CD14-positive monocyte (primary cell): ENCODE results near the gene PLXDC2. TPM values are rescaled to one million over a fixed set of nuclear protein-coding genes. Genes with fewer than 3 reads are reported as not detected.
A peak's percentile ranks its signal among the peaks of the same experiment; 100 is the strongest.

ENCODE experiments used
- DNase-seq, 3 donors: peaks; one replicate each; pipeline ENCODE4 v3.0.0-alpha.2; 2011 to 2022
- H2AFZ ChIP-seq: 2 replicates; pipeline ENCODE4 v1.6.0; 2012; ENCODE audit warnings: mild to moderate bottlenecking, low read depth, low read length, inconsistent platforms; ENCODE audit not compliant: insufficient read depth, poor library complexity, severe bottlenecking
- H3K27ac ChIP-seq, 2 donors: 1 replicate in 1 of 2; 2 replicates in 1 of 2; pipeline ENCODE4 v1.5.1; 2012 to 2013; ENCODE audit warnings: low read length in 2 of 2, control low read depth in 1 of 2, inconsistent platforms in 1 of 2, low read depth in 1 of 2, mild to moderate bottlenecking in 1 of 2
- H3K27me3 ChIP-seq, 2 donors: one replicate each; pipeline versions ENCODE4 v1.6.0 to v1.6.1; 2011 to 2013; ENCODE audit warnings: low read length in 2 of 2; ENCODE audit not compliant: control insufficient read depth in 2 of 2, insufficient read depth in 2 of 2
- H3K36me3 ChIP-seq, 2 donors: replicated peaks in 1 of 2; 1 replicate in 1 of 2; 2 replicates in 1 of 2; pipeline versions ENCODE4 v1.5.1 to v1.6.1; 2012 to 2013; ENCODE audit warnings: low read length in 2 of 2, control low read depth in 1 of 2, inconsistent platforms in 1 of 2, mild to moderate bottlenecking in 1 of 2; ENCODE audit not compliant: insufficient read depth in 2 of 2, control insufficient read depth in 1 of 2
- H3K4me1 ChIP-seq, 2 donors: 1 replicate in 1 of 2; 2 replicates in 1 of 2; pipeline versions ENCODE4 v1.5.1 to v1.6.1; 2012 to 2013; ENCODE audit warnings: low read length in 2 of 2, control low read depth in 1 of 2, inconsistent platforms in 1 of 2, mild to moderate bottlenecking in 1 of 2, moderate library complexity in 1 of 2; ENCODE audit not compliant: insufficient read depth in 2 of 2, control insufficient read depth in 1 of 2
- H3K4me2 ChIP-seq: replicated peaks from 2 replicates; pipeline ENCODE3; 2012; ENCODE audit warnings: low read length, moderate library complexity, mild to moderate bottlenecking; ENCODE audit not compliant: poor library complexity, severe bottlenecking; ENCODE audit errors: extremely low read depth
- H3K4me3 ChIP-seq, 3 experiments: fragments of 200-600 bp in 1 of 3; sonication (generic) in 1 of 3; replicated peaks in 1 of 3; 1 replicate in 2 of 3; 2 replicates in 1 of 3; pipeline ENCODE4 v1.5.1; 2011 to 2013; ENCODE audit warnings: low read length in 3 of 3, mild to moderate bottlenecking in 3 of 3, control low read depth in 2 of 3, low read depth in 2 of 3, inconsistent platforms in 1 of 3, moderate library complexity in 1 of 3
- H3K79me2 ChIP-seq: 2 replicates; pipeline ENCODE4 v1.6.0; 2012; ENCODE audit warnings: mild to moderate bottlenecking, control low read depth, inconsistent platforms, low read length, moderate library complexity; ENCODE audit not compliant: insufficient read depth
- H3K9ac ChIP-seq: 2 replicates; pipeline ENCODE4 v1.6.0; 2017; ENCODE audit warnings: low read length, mild to moderate bottlenecking; ENCODE audit not compliant: insufficient read depth, poor library complexity, severe bottlenecking
- H3K9me3 ChIP-seq, 2 donors: replicated peaks in 1 of 2; 1 replicate in 1 of 2; 2 replicates in 1 of 2; pipeline versions ENCODE4 v1.5.1 to v1.6.1; 2012 to 2013; ENCODE audit warnings: low read length in 2 of 2, control low read depth in 1 of 2; ENCODE audit not compliant: control insufficient read depth in 1 of 2, insufficient read depth in 1 of 2
- H4K20me1 ChIP-seq: 2 replicates; pipeline ENCODE4 v1.6.0; 2012; ENCODE audit warnings: mild to moderate bottlenecking, low read length, control low read depth, moderate library complexity; ENCODE audit not compliant: insufficient read depth
- H3K27ac Mint-ChIP-seq, 7 donors: one replicate each; pipeline ENCODE4 v1.8.0; 2020; ENCODE audit warnings: mild to moderate bottlenecking in 7 of 7, mixed read lengths in 7 of 7, moderate library complexity in 6 of 7, inconsistent platforms in 2 of 7
- H3K27me3 Mint-ChIP-seq, 3 donors: one replicate each; pipeline ENCODE4 v1.8.0; 2021 to 2022; ENCODE audit warnings: low read depth in 3 of 3, mild to moderate bottlenecking in 3 of 3, mixed read lengths in 3 of 3, moderate library complexity in 3 of 3, inconsistent platforms in 1 of 3
- H3K36me3 Mint-ChIP-seq, 2 donors: one replicate each; pipeline ENCODE4 v1.8.0; 2020; ENCODE audit warnings: mixed read lengths in 2 of 2, inconsistent platforms in 1 of 2, mild to moderate bottlenecking in 1 of 2
- H3K4me1 Mint-ChIP-seq: one replicate; pipeline ENCODE4 v1.8.0; 2020; ENCODE audit warnings: mild to moderate bottlenecking, mixed read lengths
- H3K4me3 Mint-ChIP-seq, 2 donors: one replicate each; pipeline ENCODE4 v1.8.0; 2020; ENCODE audit warnings: mild to moderate bottlenecking in 2 of 2, mixed read lengths in 2 of 2, moderate library complexity in 1 of 2
- H3K9me3 Mint-ChIP-seq, 7 donors: one replicate each; pipeline ENCODE4 v1.8.0; 2020 to 2022; ENCODE audit warnings: mixed read lengths in 7 of 7, mild to moderate bottlenecking in 6 of 7, moderate library complexity in 6 of 7, inconsistent platforms in 2 of 7
- WGBS: methylation state at CpG from one replicate; pipeline ENCODE4 v1.1.5; 2013; ENCODE audit warnings: missing lambda C conversion rate; ENCODE audit not compliant: insufficient coverage; 5-methylcytosine and 5-hydroxymethylcytosine counted together
- intact Hi-C, 2 donors: fragments of 100-400 bp; cut with micrococcal nuclease; formaldehyde crosslinking; loops; one replicate each; pipeline versions ENCODE4 v1.15.0 to v1.15.1; 2023
- polyA plus RNA-seq, 3 donors: library from polyadenylated mRNA; depleted of rRNA in 1 of 3; unstranded in 2 of 3; stranded (reverse) in 1 of 3; fragments of 300-500 nt in 2 of 3; fragments of >200 nt in 1 of 3; fragmentation: Illumina TruSeq in 2 of 3; gene quantifications; 1 replicate in 2 of 3; 2 replicates in 1 of 3; pipeline ENCODE4 v1.2.3, GENCODE V29; 2012 to 2021
- TF ChIP-seq, protein P1 (sequence below): fragments of 200-600 bp; IDR thresholded peaks from one replicate; pipeline ENCODE4 v1.8.0; 2022; ENCODE audit warnings: antibody characterized with exemption, mild to moderate bottlenecking

PLXDC2 gene
- polyA plus RNA-seq, 3 donors, result 37.5 to 128 (median 93.6) TPM

DNA sequence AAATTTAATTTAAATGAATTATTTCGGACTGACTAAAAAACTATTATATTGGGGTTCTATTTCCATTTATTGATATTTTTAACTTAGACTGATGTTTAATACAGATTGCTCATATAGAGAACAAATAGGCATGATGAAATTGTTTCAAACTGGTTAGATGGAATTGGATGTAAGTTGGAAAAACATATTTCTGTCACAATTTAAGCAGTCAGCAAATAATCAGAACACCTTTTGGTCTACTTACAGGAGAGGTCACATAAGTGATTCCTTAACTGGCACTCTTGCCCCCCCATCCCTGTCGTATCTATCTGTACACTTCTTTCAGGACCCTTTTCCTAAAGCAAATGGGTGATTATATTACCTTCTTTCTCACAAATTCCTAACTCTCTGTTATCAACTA is 138.4 kb downstream of the PLXDC2 start:
- Mint-ChIP-seq H3K36me3 (peaks cover 11 to 16% of the 10 kb centered on the region in 2 donors), H3K27me3 (no peaks in the 10 kb centered on the region), H3K4me3 (no peak overlapping the region), H3K9me3 (peaks cover 0 to 3% (median 0%) of the 10 kb centered on the region in 7 donors), H3K27ac (peak overlapping the region in 1 of 7 donors; percentile 78), H3K4me1 (peaks cover 9% of the 10 kb centered on the region)
- Histone ChIP-seq H3K79me2 (peaks cover 63% of the 10 kb centered on the region), H3K9ac (no peak overlapping the region), H3K4me1 (no peaks in the 10 kb centered on the region), H3K4me2 (no peak overlapping the region), H4K20me1 (peaks cover 100% of the 10 kb centered on the region), H3K27ac (no peak overlapping the region), H3K9me3 (no peaks in the 10 kb centered on the region), H3K27me3 (no peaks in the 10 kb centered on the region), H2AFZ (no peak overlapping the region), H3K36me3 (no peaks in the 10 kb centered on the region), H3K4me3 (no peak overlapping the region)
- 100% methylated on average over 1 of the region's 2 CpGs for WGBS
- TF ChIP-seq, protein P1, sequence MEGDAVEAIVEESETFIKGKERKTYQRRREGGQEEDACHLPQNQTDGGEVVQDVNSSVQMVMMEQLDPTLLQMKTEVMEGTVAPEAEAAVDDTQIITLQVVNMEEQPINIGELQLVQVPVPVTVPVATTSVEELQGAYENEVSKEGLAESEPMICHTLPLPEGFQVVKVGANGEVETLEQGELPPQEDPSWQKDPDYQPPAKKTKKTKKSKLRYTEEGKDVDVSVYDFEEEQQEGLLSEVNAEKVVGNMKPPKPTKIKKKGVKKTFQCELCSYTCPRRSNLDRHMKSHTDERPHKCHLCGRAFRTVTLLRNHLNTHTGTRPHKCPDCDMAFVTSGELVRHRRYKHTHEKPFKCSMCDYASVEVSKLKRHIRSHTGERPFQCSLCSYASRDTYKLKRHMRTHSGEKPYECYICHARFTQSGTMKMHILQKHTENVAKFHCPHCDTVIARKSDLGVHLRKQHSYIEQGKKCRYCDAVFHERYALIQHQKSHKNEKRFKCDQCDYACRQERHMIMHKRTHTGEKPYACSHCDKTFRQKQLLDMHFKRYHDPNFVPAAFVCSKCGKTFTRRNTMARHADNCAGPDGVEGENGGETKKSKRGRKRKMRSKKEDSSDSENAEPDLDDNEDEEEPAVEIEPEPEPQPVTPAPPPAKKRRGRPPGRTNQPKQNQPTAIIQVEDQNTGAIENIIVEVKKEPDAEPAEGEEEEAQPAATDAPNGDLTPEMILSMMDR, result no peak
- intact Hi-C loops, result no loop called here
- no peak for DNase-seq

DNA sequence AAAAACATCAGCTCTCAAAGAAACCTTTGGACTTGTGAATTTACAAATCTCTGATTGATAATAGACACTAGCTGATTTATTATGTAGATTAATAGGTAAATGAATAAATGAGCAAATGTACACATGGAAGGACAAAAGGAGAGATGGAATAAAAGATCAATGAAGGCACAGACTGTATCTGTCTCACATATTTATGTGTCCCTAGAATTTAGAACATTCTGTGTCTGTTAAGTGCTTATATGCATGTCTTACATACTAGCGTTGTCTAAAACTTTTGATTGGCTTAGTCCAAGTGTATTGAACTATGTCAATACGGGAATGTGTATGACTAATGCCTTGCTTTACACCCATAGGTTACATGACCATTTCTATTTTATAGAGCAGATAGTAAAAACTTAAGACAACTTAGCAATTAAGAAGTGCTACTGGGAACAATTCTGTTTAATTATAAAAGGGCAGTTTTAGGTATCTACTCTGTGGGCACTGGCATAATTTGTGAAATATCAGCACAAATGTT is 140.3 kb downstream of the PLXDC2 start:
- TF ChIP-seq, protein P1, result no peak
- no peak overlapping the region for H3K4me2 ChIP-seq
- intact Hi-C loops, result no loop called here
- Mint-ChIP-seq H3K9me3 (peaks cover 0 to 3% (median 0%) of the 10 kb centered on the region in 7 donors), H3K27ac (no peak overlapping the region), H3K4me1 (peaks cover 28% of the 10 kb centered on the region), H3K4me3 (no peak overlapping the region), H3K27me3 (no peaks in the 10 kb centered on the region), H3K36me3 (peaks cover 8 to 12% of the 10 kb centered on the region in 2 donors)
- H3K4me3 ChIP-seq, result no peak overlapping the region
- no peaks in the 10 kb centered on the region for H3K36me3 ChIP-seq
- DNase-seq, result no peak
- no peaks in the 10 kb centered on the region for H3K27me3 ChIP-seq
- H4K20me1 ChIP-seq, result peaks cover 100% of the 10 kb centered on the region
- no CpG with 5 or more reads among the region's 2 CpGs for WGBS
- H3K4me1 ChIP-seq, result peaks cover 8 to 9% of the 10 kb centered on the region in 2 donors
- peaks cover 81% of the 10 kb centered on the region for H3K79me2 ChIP-seq
- no peak overlapping the region for H3K9ac ChIP-seq
- no peak overlapping the region for H3K27ac ChIP-seq
- H3K9me3 ChIP-seq, result no peaks in the 10 kb centered on the region
- no peak overlapping the region for H2AFZ ChIP-seq
